Astrocyte of the cerebellum (primary cell): Measurements from ENCODE around the gene CLEC3B.
"Not testable (repeated sequence)": the region's sequence is repeated elsewhere in the genome, so short reads cannot be mapped to it uniquely, and the experiment has no call there.

Source experiments
- DNase-seq: peaks from one replicate; pipeline ENCODE4 v3.0.0-alpha.2; 2011; ENCODE audit warnings: low read depth
- H3K4me3 ChIP-seq: 2 replicates; pipeline ENCODE4 v1.5.1; 2011; ENCODE audit warnings: mild to moderate bottlenecking, low read depth, low read length, moderate library complexity
- CTCF ChIP-seq: IDR thresholded peaks from 2 replicates; pipeline ENCODE4 v1.5.1; 2012; ENCODE audit warnings: low read length, low read depth, moderate library complexity, mild to moderate bottlenecking; ENCODE audit errors: missing control alignments
- in situ Hi-C: cut with HindIII; loops from 2 replicates; pipeline ENCODE4 v1.10.0; 2017; ENCODE audit warnings: low sequenced_read_pairs

The CLEC3B gene

GRCh38 chr3:45051685-45052084 lies 25.6 kb downstream of the CLEC3B start:
- TF ChIP-seq CTCF: no peak
- DNase-seq: no peak
- H3K4me3 ChIP-seq: no peak overlapping the region
- in situ Hi-C loops: no loop called here

GRCh38 chr3:45053805-45054195 lies 27.7 kb downstream of the CLEC3B start:
- in situ Hi-C loops, DNase-seq: not testable (repeated sequence)

GRCh38 chr3:45054196-45054857 lies 28.2 kb downstream of the CLEC3B start:
- peak; percentile 47 for DNase-seq
- TF ChIP-seq CTCF: no peak
- in situ Hi-C loops: no loop called here
- H3K4me3 ChIP-seq: no peak overlapping the region

More at GRCh38 chr3:45053805-45054195, 27.7 kb downstream of the CLEC3B start:
- H3K4me3 ChIP-seq: not testable (repeated sequence)

GRCh38 chr3:45055032-45055410 lies 28.9 kb downstream of the CLEC3B start:
- in situ Hi-C loops: no loop called here
- peak; percentile 60 for DNase-seq
- no peak for TF ChIP-seq CTCF
- H3K4me3 ChIP-seq: no peak overlapping the region

- in situ Hi-C loops: no loop called here
- no peak for TF ChIP-seq CTCF
- DNase-seq: peak; percentile 57
- no peak overlapping the region for H3K4me3 ChIP-seq
Measured at GRCh38 chr3:45055411-45056143, 29.5 kb downstream of the CLEC3B start.

- DNase-seq: no peak
- in situ Hi-C loops: no loop called here
- no peak overlapping the region for H3K4me3 ChIP-seq
- no peak for TF ChIP-seq CTCF
Measured at GRCh38 chr3:45056608-45057301, 30.7 kb downstream of the CLEC3B start.

- in situ Hi-C loops: no loop called here
- no peak for DNase-seq
- TF ChIP-seq CTCF: no peak
- H3K4me3 ChIP-seq: no peak overlapping the region
Measured at GRCh38 chr3:45057557-45057956, 31.5 kb downstream of the CLEC3B start.
